ENCODE measurements around the gene TRIM71.

Gene TRIM71

GRCh38 chr3:32840086-32840841, 22.5 kb downstream of the TRIM71 start:
- no peaks in the 10 kb centered on the region; the same call in 1 of the 2 replicates for H3K79me2 ChIP-seq (ENCODE audit: insufficient read depth, low read length)
- no peak overlapping the region for H2AFZ ChIP-seq (ENCODE audit: low read depth, low read length)
- no peak overlapping the region for H3K9ac ChIP-seq (ENCODE audit: low read depth, low read length)
- no peaks in the 10 kb centered on the region for H3K9me3 ChIP-seq (ENCODE audit: insufficient read depth, low read length, severe bottlenecking)
- H3K4me2 ChIP-seq (ENCODE audit: insufficient read depth, low read length), result no peak overlapping the region
- H3K27ac ChIP-seq (ENCODE audit: low read length), result no peak overlapping the region
- ATAC-seq (ENCODE audit: insufficient read depth, low read depth), result no peak
- peaks cover 23% of the 10 kb centered on the region for H3K4me1 ChIP-seq (ENCODE audit: insufficient read depth, low read length)
- TF ChIP-seq EZH2 (IDR thresholded peaks at IDR 0.05; ENCODE audit: borderline replicate concordance, low read depth, low read length, severe bottlenecking) (no peak), CTCF (IDR thresholded peaks at IDR 0.05; ENCODE audit: borderline replicate concordance, extremely low read depth, low read length, poor library complexity, severe bottlenecking) (no peak)
- no peak for DNase-seq
- H3K4me3 ChIP-seq (ENCODE audit: low read depth in 1 of 2, low read length in 2 of 2), result no peak overlapping the region
- H4K20me1 ChIP-seq (ENCODE audit: insufficient read depth, low read length), result no peaks in the 10 kb centered on the region
- H3K36me3 ChIP-seq (ENCODE audit: insufficient read depth, low read length), result no peaks in the 10 kb centered on the region
- H3K27me3 ChIP-seq (ENCODE audit: insufficient read depth, low read length, poor library complexity), result no peaks in the 10 kb centered on the region

GRCh38 chr3:32841341-32841740, 23.5 kb downstream of the TRIM71 start:
- no peaks in the 10 kb centered on the region for H3K27me3 ChIP-seq (ENCODE audit: insufficient read depth, low read length, poor library complexity)
- no peak overlapping the region for H3K9ac ChIP-seq (ENCODE audit: low read depth, low read length)
- DNase-seq (no peak), ATAC-seq (ENCODE audit: insufficient read depth, low read depth) (no peak)
- H3K4me2 ChIP-seq (ENCODE audit: insufficient read depth, low read length), result no peak overlapping the region
- peaks cover 25% of the 10 kb centered on the region for H3K4me1 ChIP-seq (ENCODE audit: insufficient read depth, low read length)
- no peaks in the 10 kb centered on the region for H3K9me3 ChIP-seq (ENCODE audit: insufficient read depth, low read length, severe bottlenecking)
- H3K36me3 ChIP-seq (ENCODE audit: insufficient read depth, low read length), result no peaks in the 10 kb centered on the region
- no peaks in the 10 kb centered on the region for H4K20me1 ChIP-seq (ENCODE audit: insufficient read depth, low read length)
- TF ChIP-seq CTCF (IDR thresholded peaks at IDR 0.05; ENCODE audit: borderline replicate concordance, extremely low read depth, low read length, poor library complexity, severe bottlenecking), result no peak
- TF ChIP-seq EZH2 (IDR thresholded peaks at IDR 0.05; ENCODE audit: borderline replicate concordance, low read depth, low read length, severe bottlenecking), result no peak
- no peak overlapping the region for H3K27ac ChIP-seq (ENCODE audit: low read length)
- no peak overlapping the region for H3K4me3 ChIP-seq (ENCODE audit: low read depth in 1 of 2, low read length in 2 of 2)
- H2AFZ ChIP-seq (ENCODE audit: low read depth, low read length), result no peak overlapping the region
- no peaks in the 10 kb centered on the region; the same call in 1 of the 2 replicates for H3K79me2 ChIP-seq (ENCODE audit: insufficient read depth, low read length)

- Histone ChIP-seq H3K9me3 (ENCODE audit: insufficient read depth, low read length, severe bottlenecking) (no peaks in the 10 kb centered on the region), H2AFZ (ENCODE audit: low read depth, low read length) (no peak overlapping the region), H3K36me3 (ENCODE audit: insufficient read depth, low read length) (no peaks in the 10 kb centered on the region), H3K79me2 (ENCODE audit: insufficient read depth, low read length) (no peaks in the 10 kb centered on the region), H3K4me2 (ENCODE audit: insufficient read depth, low read length) (no peak overlapping the region), H3K4me1 (ENCODE audit: insufficient read depth, low read length) (peaks cover 31% of the 10 kb centered on the region), H3K4me3 (ENCODE audit: low read depth in 1 of 2, low read length in 2 of 2) (no peak overlapping the region), H3K27ac (ENCODE audit: low read length) (no peak overlapping the region), H3K27me3 (ENCODE audit: insufficient read depth, low read length, poor library complexity) (no peaks in the 10 kb centered on the region), H3K9ac (ENCODE audit: low read depth, low read length) (no peak overlapping the region), H4K20me1 (ENCODE audit: insufficient read depth, low read length) (no peaks in the 10 kb centered on the region)
- TF ChIP-seq CTCF (IDR thresholded peaks at IDR 0.05; ENCODE audit: borderline replicate concordance, extremely low read depth, low read length, poor library complexity, severe bottlenecking) (no peak), EZH2 (IDR thresholded peaks at IDR 0.05; ENCODE audit: borderline replicate concordance, low read depth, low read length, severe bottlenecking) (no peak)
- DNase-seq (no peak), ATAC-seq (ENCODE audit: insufficient read depth, low read depth) (no peak)
Measured at GRCh38 chr3:32841867-32842470, 24.2 kb downstream of the TRIM71 start.

All from DND-41 (cell line).